SK-MEL-5 (cell line): ENCODE data around the gene ANKRD55. TPM values are rescaled to one million over a fixed set of nuclear protein-coding genes. Genes with fewer than 3 reads are reported as not detected.
"Not testable (repeated sequence)": the region's sequence is repeated elsewhere in the genome, so short reads cannot be mapped to it uniquely, and the experiment has no call there.

Source experiments
- DNase-seq: peaks from one replicate; pipeline ENCODE4 v3.0.0-alpha.2; 2016; ENCODE audit warnings: low read depth, low spot score
- in situ Hi-C: cut with HindIII; loops from 2 replicates; pipeline ENCODE4 v1.10.0; 2016; ENCODE audit warnings: low sequenced_read_pairs, high pct_unique_total_duplicates, low pct_unique_long_range_greater_than_20kb
- total RNA-seq: library from RNA; depleted of rRNA; stranded (reverse); fragments of >200 nt; shearing (Covaris generic); gene quantifications from 2 replicates; pipeline ENCODE4 v1.2.3, GENCODE V29; 2014

ANKRD55 gene
- total RNA-seq, 1 experiment from 2014 or later = not detected

- in situ Hi-C loops = no loop called here
- no peak for DNase-seq
Observed at GRCh38 chr5:56160723-56161438, 72.2 kb downstream of the ANKRD55 start.

GRCh38 chr5:56159521-56159947, 73.6 kb downstream of the ANKRD55 start:
- no peak for DNase-seq
- in situ Hi-C loops = no loop called here

- no peak for DNase-seq
- in situ Hi-C loops = no loop called here
Observed at GRCh38 chr5:56158331-56158960, 74.7 kb downstream of the ANKRD55 start.

GRCh38 chr5:56157191-56157621, 75.9 kb downstream of the ANKRD55 start:
- DNase-seq, in situ Hi-C loops: not testable (repeated sequence)

DNA sequence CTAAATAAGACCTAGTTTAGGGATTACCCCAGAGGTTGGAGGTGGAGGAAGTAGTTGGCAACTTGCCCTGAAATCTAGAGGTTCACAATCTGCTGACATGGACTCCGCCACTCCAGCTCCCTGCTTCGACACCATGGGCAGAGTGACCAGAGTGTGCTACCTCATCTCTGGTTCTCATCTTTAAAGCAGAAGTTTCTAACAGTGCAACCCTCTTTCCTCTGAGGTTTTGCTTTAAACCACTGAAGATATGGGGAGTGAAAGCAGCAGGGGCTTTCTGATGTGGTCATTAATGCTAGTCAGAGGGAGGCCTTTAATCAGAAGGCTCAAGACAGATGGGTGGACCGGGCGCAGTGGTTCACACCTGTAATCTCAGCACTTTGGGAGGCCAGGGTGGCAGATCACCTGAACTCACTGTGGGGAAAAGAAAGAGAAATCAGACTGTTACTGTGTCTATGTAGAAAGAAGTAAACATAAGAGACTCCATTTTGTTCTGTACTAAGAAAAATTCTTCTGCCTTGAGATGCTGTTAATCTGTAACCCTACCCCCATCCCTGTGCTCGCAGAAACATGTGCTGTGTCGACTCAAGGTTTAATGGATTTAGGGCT, 76.4 kb downstream of the ANKRD55 start:
- in situ Hi-C loops, DNase-seq: not testable (repeated sequence)

GRCh38 chr5:56155992-56156584, 77.0 kb downstream of the ANKRD55 start:
- in situ Hi-C loops = no loop called here
- no peak for DNase-seq

DNA sequence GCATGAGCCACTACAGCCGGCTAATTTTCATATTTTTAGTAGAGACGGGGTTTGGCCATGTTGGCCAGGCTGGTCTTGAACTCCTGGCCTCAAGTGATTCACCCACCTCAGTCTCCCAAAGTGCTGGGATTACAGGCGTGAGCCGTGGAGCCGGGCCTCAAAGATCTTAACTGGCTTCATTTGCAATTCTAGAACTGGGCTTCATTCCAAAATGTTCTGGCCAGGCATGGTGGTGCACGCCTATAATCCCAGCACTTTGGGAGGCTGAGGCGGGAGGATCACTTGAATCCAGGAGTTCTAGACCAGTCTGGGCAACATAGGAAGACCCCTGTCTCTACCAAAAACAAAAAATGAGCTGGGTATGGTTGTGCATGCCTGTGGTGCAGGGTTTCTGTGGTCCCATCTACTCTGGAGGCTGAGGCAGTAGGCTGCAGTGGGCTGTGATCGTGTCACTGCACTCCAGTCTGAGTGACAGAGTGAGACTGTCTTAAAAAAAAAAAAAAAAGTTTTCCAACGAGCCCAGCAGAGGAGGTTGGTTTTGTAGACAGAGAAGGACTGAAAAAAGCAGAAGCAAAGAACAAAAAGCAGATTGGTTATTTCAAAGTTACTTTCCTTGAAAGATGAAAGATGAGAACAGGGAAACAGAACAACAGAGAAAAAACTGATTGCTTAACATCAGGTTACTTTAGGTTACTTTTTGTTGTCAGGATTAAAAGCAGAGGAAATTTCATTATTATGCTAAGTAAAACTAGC, 78.2 kb downstream of the ANKRD55 start:
- in situ Hi-C loops = no loop called here
- DNase-seq = no peak

- DNase-seq = peak; percentile 40
- in situ Hi-C loops = no loop called here
Observed at GRCh38 chr5:56152437-56152836, 80.7 kb downstream of the ANKRD55 start.

- in situ Hi-C loops, DNase-seq: not testable (repeated sequence)
Observed at GRCh38 chr5:56150756-56151155, 82.4 kb downstream of the ANKRD55 start.

DNA sequence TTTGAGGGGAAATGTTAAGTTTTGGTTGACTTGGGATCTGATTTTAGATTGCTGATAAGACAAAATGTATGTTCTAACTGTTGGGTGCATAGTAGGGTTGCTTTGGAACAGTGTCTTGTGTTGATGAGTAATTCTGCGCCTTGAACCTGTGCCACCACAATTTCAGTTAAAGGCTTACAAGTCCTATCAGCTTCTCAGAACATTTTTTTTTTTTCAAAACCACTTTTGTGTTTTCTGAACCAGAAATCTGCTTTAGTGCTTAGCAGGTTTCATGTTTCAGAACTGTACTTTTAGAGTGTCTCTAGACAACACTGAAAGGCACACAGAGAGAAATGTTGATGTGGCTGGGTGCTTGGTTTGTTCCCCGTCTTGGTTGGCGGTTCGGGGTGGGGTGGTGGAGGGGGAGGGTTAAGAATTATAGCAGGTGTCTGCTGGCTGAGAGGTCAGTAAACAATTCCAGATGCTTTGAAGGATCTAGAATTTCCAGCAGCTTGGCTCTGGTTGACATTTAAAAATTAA, 84.6 kb downstream of the ANKRD55 start:
- DNase-seq = no peak
- in situ Hi-C loops = no loop called here

DNA sequence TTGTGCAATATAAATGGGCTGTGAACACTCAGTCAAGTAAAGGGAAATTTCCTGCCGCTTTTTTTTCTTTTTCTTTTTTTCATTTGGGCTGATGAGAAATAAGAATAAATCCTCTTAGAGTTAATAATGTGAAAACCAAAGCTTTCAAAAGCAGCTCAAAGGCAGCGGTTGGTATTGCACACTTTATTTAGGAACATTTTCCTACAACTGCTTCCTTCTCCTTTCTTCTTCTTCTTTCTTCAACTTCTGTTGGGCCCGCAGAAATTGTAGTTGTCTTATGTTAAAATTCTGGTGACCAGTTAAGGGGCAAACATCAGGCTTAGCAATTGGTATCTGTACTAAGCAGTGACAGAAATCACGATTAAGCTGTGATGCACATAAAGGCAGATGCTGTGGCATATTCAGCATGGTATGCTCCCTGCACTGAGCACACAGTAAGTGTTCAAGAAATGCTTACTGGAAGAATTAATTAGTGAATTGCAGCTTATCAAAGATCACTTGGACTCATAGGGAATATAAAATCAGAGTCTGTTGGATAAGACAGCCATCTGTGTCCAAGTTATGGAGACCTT, 85.4 kb downstream of the ANKRD55 start:
- in situ Hi-C loops = no loop called here
- no peak for DNase-seq

DNA sequence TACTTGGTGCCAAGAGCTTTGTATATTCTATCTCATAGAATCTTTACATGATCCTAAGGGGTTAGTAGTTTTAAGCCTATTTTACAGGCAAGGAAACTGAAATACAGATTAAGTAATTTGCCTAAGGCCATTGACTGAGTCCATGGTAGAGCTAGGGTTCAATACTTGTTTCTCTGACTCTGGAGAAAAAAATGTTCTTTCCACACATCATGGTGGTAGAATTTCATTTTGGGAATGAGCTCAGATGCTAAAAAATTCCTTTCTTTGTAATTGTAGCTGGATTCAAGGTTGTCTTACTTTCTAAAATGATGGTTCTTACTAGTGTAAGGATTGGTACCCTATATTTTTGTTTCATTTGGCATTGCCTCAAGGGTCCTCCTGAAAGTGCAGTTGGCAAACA, 86.0 kb downstream of the ANKRD55 start:
- in situ Hi-C loops = no loop called here
- DNase-seq = no peak

- DNase-seq = no peak
- in situ Hi-C loops = no loop called here
Observed at GRCh38 chr5:56146674-56147073, 86.5 kb downstream of the ANKRD55 start.

- no peak for DNase-seq
- in situ Hi-C loops = no loop called here
Observed at GRCh38 chr5:56145511-56145910, 87.6 kb downstream of the ANKRD55 start.

- DNase-seq = no peak
- in situ Hi-C loops = no loop called here
Observed at GRCh38 chr5:56145106-56145505, 88.0 kb downstream of the ANKRD55 start.

DNA sequence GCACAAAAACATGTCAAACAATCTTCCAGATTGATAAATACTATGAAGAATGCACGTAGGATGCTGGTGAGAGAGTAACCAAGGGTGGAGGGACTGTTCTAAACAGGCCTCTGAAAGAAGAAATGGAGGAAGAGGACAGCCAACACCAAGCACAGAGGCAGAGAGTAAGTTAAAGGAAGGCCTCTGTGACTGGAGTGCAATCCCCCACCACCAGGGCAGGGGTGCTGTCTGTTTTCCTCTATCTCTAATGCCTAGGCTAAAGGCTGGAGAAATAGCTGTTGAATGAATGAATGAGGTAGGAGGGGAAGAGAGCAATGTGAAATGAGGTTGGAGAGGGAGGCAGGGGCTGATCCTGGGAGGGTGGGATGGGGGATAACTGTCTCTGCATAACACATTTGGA, 88.9 kb downstream of the ANKRD55 start:
- no peak for DNase-seq
- in situ Hi-C loops = no loop called here

DNA sequence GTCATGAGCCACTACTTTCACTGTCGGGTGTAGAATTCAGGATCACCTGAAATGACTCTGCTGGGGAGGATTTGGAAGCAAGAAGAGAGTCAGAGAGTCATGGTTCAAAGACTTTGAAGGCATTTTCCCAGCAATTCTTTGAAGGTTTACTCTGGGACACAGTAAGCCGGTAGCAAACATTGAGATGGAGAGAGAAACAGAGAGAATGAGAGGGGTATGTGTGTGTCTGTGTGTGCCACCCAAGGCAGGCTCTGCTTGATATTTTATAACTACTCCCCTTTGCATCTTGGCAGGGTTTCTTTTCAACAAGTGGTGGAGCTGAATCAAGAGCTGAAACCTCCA, 89.8 kb downstream of the ANKRD55 start:
- in situ Hi-C loops = no loop called here
- no peak for DNase-seq
